Activated CD8-positive, alpha-beta T cell treated with anti-CD3 and anti-CD28 coated beads, Interleukin-2, amount 10 ng/mL, durations not matched to agents 7 days and 5 days (primary cell): Measurements from ENCODE around the gene ACTL10. TPM values are rescaled to one million over a fixed set of nuclear protein-coding genes. Genes with fewer than 3 reads are reported as not detected.

ENCODE experiments used
- ATAC-seq: fragments of 150-1000 bp; cut with Tn5 transposase; one replicate; pipeline ENCODE4 v1.10.0; 2021; ENCODE audit warnings: moderate library complexity
- CTCF ChIA-PET: fragments of 350-600 bp; sonication (Branson Sonifier 250); formaldehyde crosslinking; loops from one replicate; lab custom pipeline; 2021; ENCODE audit warnings: antibody characterized with exemption; lab: Charles Lee
- POLR2A ChIA-PET: fragments of 350-600 bp; sonication (Branson Sonifier 250); formaldehyde crosslinking; loops from one replicate; lab custom pipeline; 2021; ENCODE audit warnings: antibody characterized with exemption; lab: Charles Lee
- DNase-seq: peaks from one replicate; pipeline ENCODE4 v3.0.0-alpha.2; 2020
- H3K27ac Mint-ChIP-seq: one replicate; pipeline ENCODE4 v1.8.0; 2021; ENCODE audit warnings: mild to moderate bottlenecking, mixed read lengths
- H3K27me3 Mint-ChIP-seq: one replicate; pipeline ENCODE4 v1.8.0; 2021; ENCODE audit warnings: low read depth, mixed read lengths
- H3K36me3 Mint-ChIP-seq: one replicate; pipeline ENCODE4 v1.8.0; 2021; ENCODE audit warnings: low read depth, mixed read lengths
- H3K4me1 Mint-ChIP-seq: one replicate; pipeline ENCODE4 v1.8.0; 2021; ENCODE audit warnings: low read depth, mixed read lengths
- H3K4me3 Mint-ChIP-seq: one replicate; pipeline ENCODE4 v1.8.0; 2021; ENCODE audit warnings: mild to moderate bottlenecking, mixed read lengths
- H3K9me3 Mint-ChIP-seq: one replicate; pipeline ENCODE4 v1.8.0; 2022; ENCODE audit warnings: mixed read lengths; ENCODE audit not compliant: insufficient read depth
- total RNA-seq, 2 experiments: library from RNA; stranded (reverse); gene quantifications; one replicate each; pipeline ENCODE4 v1.2.3, GENCODE V29; 2021

ACTL10 gene
- total RNA-seq, 2 experiments from 2014 or later, result 2.9 to 3.2 TPM

GRCh38 chr20:33650753-33651561, 15.8 kb upstream of the ACTL10 start:
- no peak for ATAC-seq
- H3K4me3 Mint-ChIP-seq, result no peak overlapping the region
- peaks cover 15% of the 10 kb centered on the region for H3K4me1 Mint-ChIP-seq
- no peak overlapping the region for H3K27ac Mint-ChIP-seq
- no peaks in the 10 kb centered on the region for H3K9me3 Mint-ChIP-seq
- H3K27me3 Mint-ChIP-seq, result no peaks in the 10 kb centered on the region
- CTCF ChIA-PET, result interaction anchor here (1.9 to 3.5 kb wide), 2 partner anchors 12 to 194 kb away, joined by 6 to 20 read pairs; partner anchors contain the start of gene C20orf144
- H3K36me3 Mint-ChIP-seq, result peaks cover 4% of the 10 kb centered on the region
- POLR2A ChIA-PET, result interaction anchor here (0.5 to 1.3 kb wide), 4 partner anchors 11 to 16 kb away, joined by 3 to 4 read pairs (median 3); partner anchors contain the start of gene ACTL10
- DNase-seq, result no peak

- peaks cover 15% of the 10 kb centered on the region for H3K4me1 Mint-ChIP-seq
- no peaks in the 10 kb centered on the region for H3K9me3 Mint-ChIP-seq
Observed at GRCh38 chr20:33651562-33652048, 15.1 kb upstream of the ACTL10 start.

GRCh38 chr20:33653218-33653899, 13.4 kb upstream of the ACTL10 start:
- peaks cover 2% of the 10 kb centered on the region for H3K36me3 Mint-ChIP-seq
- POLR2A ChIA-PET, result interaction anchor here (0.6 to 1.0 kb wide), 4 partner anchors 10 to 752 kb away, joined by 3 to 4 read pairs (median 3); no protein-coding TSS in a partner anchor

More at GRCh38 chr20:33651562-33652048, 15.1 kb upstream of the ACTL10 start:
- POLR2A ChIA-PET, result interaction anchor here (0.5 to 1.3 kb wide), 3 partner anchors 12 to 15 kb away, joined by 3 to 4 read pairs (median 3); partner anchors contain the start of gene ACTL10
- Mint-ChIP-seq H3K27me3 (no peaks in the 10 kb centered on the region), H3K27ac (no peak overlapping the region), H3K36me3 (peaks cover 2% of the 10 kb centered on the region), H3K4me3 (no peak overlapping the region)
- no peak for DNase-seq
- CTCF ChIA-PET, result interaction anchor here (0.9 to 3.5 kb wide), 2 partner anchors 12 to 194 kb away, joined by 3 to 20 read pairs; no protein-coding TSS in a partner anchor
- no peak for ATAC-seq

GRCh38 chr20:33653900-33654596, 12.7 kb upstream of the ACTL10 start:
- no peak overlapping the region for H3K27ac Mint-ChIP-seq
- H3K4me3 Mint-ChIP-seq, result no peak overlapping the region
- peaks cover 4% of the 10 kb centered on the region for H3K4me1 Mint-ChIP-seq
- no peaks in the 10 kb centered on the region for H3K27me3 Mint-ChIP-seq
- ATAC-seq (no peak), DNase-seq (no peak)
- ChIA-PET POLR2A (interaction anchor here (0.6 to 1.0 kb wide), 3 partner anchors 9 to 203 kb away, joined by 3 to 4 read pairs (median 3); no protein-coding TSS in a partner anchor), CTCF (interaction anchor here (1.0 to 4.8 kb wide), 10 partner anchors 9 to 208 kb away, joined by 3 to 25 read pairs (median 4); partner anchors contain the start of genes ACTL10, C20orf144 and CBFA2T2)
- peaks cover 5% of the 10 kb centered on the region for H3K36me3 Mint-ChIP-seq
- H3K9me3 Mint-ChIP-seq, result no peaks in the 10 kb centered on the region

More at GRCh38 chr20:33653218-33653899, 13.4 kb upstream of the ACTL10 start:
- no peak overlapping the region for H3K4me3 Mint-ChIP-seq
- DNase-seq (peak; percentile 58), ATAC-seq (peak; percentile 63)
- no peaks in the 10 kb centered on the region for H3K27me3 Mint-ChIP-seq
- H3K4me1 Mint-ChIP-seq, result peaks cover 4% of the 10 kb centered on the region
- H3K9me3 Mint-ChIP-seq, result no peaks in the 10 kb centered on the region
- CTCF ChIA-PET, result interaction anchor here (0.7 to 4.8 kb wide), 11 partner anchors 9 to 207 kb away, joined by 3 to 25 read pairs (median 4); partner anchors contain the start of genes ACTL10, C20orf144 and CBFA2T2
- H3K27ac Mint-ChIP-seq, result peak overlapping the region; percentile 1

GRCh38 chr20:33654680-33655161, 12.0 kb upstream of the ACTL10 start:
- Mint-ChIP-seq H3K27ac (no peak overlapping the region), H3K36me3 (peaks cover 5% of the 10 kb centered on the region), H3K4me3 (no peak overlapping the region), H3K9me3 (no peaks in the 10 kb centered on the region), H3K4me1 (peaks cover under 1% of the 10 kb centered on the region), H3K27me3 (no peaks in the 10 kb centered on the region)
- ATAC-seq, result no peak
- ChIA-PET POLR2A (no interaction called here), CTCF (interaction anchor here (0.6 to 4.8 kb wide), 4 partner anchors 8 to 183 kb away, joined by 4 to 25 read pairs (median 9); partner anchors contain the start of genes ACTL10 and C20orf144)
- no peak for DNase-seq

- H3K27me3 Mint-ChIP-seq, result no peaks in the 10 kb centered on the region
- H3K27ac Mint-ChIP-seq, result no peak overlapping the region
- H3K4me1 Mint-ChIP-seq, result no peaks in the 10 kb centered on the region
- ATAC-seq, result no peak
- POLR2A ChIA-PET, result no interaction called here
- H3K9me3 Mint-ChIP-seq, result no peaks in the 10 kb centered on the region
- CTCF ChIA-PET, result interaction anchor here (0.6 to 4.8 kb wide), 3 partner anchors 9 to 183 kb away, joined by 4 to 25 read pairs (median 7); partner anchors contain the start of gene ACTL10
- DNase-seq, result no peak
- H3K4me3 Mint-ChIP-seq, result no peak overlapping the region
- H3K36me3 Mint-ChIP-seq, result peaks cover 5% of the 10 kb centered on the region
Observed at GRCh38 chr20:33655164-33655563, 11.6 kb upstream of the ACTL10 start.

GRCh38 chr20:33656010-33656782, 10.5 kb upstream of the ACTL10 start:
- Mint-ChIP-seq H3K4me3 (no peak overlapping the region), H3K36me3 (peaks cover 8% of the 10 kb centered on the region), H3K27me3 (no peaks in the 10 kb centered on the region), H3K9me3 (no peaks in the 10 kb centered on the region), H3K27ac (no peak overlapping the region), H3K4me1 (no peaks in the 10 kb centered on the region)
- ATAC-seq (no peak), DNase-seq (no peak)
- ChIA-PET CTCF (interaction anchor here (4.8 kb wide), 1 partner anchor 12 kb away, joined by 25 read pairs; the partner anchor contains the start of gene ACTL10), POLR2A (interaction anchor here (0.8 kb wide), 1 partner anchor 166 kb away, joined by 4 read pairs; the partner anchor contains the start of gene CBFA2T2)

GRCh38 chr20:33656783-33657703, 9.7 kb upstream of the ACTL10 start:
- H3K36me3 Mint-ChIP-seq, result peaks cover 8% of the 10 kb centered on the region
- ATAC-seq, result no peak
- no peak overlapping the region for H3K27ac Mint-ChIP-seq
- no peaks in the 10 kb centered on the region for H3K9me3 Mint-ChIP-seq
- no peaks in the 10 kb centered on the region for H3K4me1 Mint-ChIP-seq
- no peaks in the 10 kb centered on the region for H3K27me3 Mint-ChIP-seq
- ChIA-PET POLR2A (no interaction called here), CTCF (interaction anchor here (4.8 kb wide), 1 partner anchor 11 kb away, joined by 25 read pairs; the partner anchor contains the start of gene ACTL10)
- no peak overlapping the region for H3K4me3 Mint-ChIP-seq
- DNase-seq, result no peak

- ChIA-PET CTCF (interaction anchor here (4.8 kb wide), 1 partner anchor 10 kb away, joined by 25 read pairs; the partner anchor contains the start of gene ACTL10), POLR2A (no interaction called here)
- no peak for DNase-seq
- H3K36me3 Mint-ChIP-seq, result peaks cover 8% of the 10 kb centered on the region
- no peak overlapping the region for H3K4me3 Mint-ChIP-seq
- no peak overlapping the region for H3K27ac Mint-ChIP-seq
- ATAC-seq, result no peak
- H3K9me3 Mint-ChIP-seq, result no peaks in the 10 kb centered on the region
- H3K4me1 Mint-ChIP-seq, result peaks cover 2% of the 10 kb centered on the region
- no peaks in the 10 kb centered on the region for H3K27me3 Mint-ChIP-seq
Observed at GRCh38 chr20:33657704-33658095, 9.0 kb upstream of the ACTL10 start.
